ENCODE measurements around the gene CLCNKB.
"Not testable (repeated sequence)": the region's sequence is repeated elsewhere in the genome, so short reads cannot be mapped to it uniquely, and the experiment has no call there.

The CLCNKB gene

DNA sequence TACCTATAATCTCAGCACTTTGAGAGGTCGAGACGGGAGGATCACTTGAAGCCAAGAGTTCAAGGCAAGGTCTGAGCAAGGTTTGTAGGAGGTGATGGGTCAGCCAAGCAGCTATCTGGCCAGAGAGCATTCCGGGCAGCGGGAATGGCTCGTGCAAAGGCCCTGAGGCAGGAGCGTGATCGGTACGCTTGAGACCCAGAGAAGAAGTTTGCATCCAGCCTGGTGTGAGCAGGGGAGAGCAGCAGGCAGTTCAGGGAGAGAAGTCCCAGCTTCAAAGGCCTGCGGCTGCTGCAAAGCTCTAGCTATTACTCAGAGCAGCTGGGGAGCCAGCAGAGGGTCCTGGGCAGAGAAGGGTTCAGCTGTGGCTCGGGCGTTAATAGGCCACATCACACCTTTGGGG is 44.7 kb upstream of the CLCNKB start:
- no peaks in the 10 kb centered on the region for H3K27me3 ChIP-seq (ENCODE audit: insufficient read depth, low read depth, severe bottlenecking)
- H3K4me3 ChIP-seq (ENCODE audit: low read depth, low read length) = no peak overlapping the region
- no peak overlapping the region for H3K27ac ChIP-seq
- DNase-seq = no peak
- TF ChIP-seq CTCF (IDR thresholded peaks at IDR 0.05; ENCODE audit: low read depth, low read length) = no peak
- no peaks in the 10 kb centered on the region for H3K9me3 ChIP-seq (ENCODE audit: severe bottlenecking)
- no peaks in the 10 kb centered on the region for H3K36me3 ChIP-seq

GRCh38 chr1:16001274-16001673 is 42.3 kb upstream of the CLCNKB start:
- not testable (repeated sequence) for H3K27me3 ChIP-seq (ENCODE audit: insufficient read depth, low read depth, severe bottlenecking)

GRCh38 chr1:16005597-16005996 is 38.0 kb upstream of the CLCNKB start:
- Histone ChIP-seq H3K9me3 (ENCODE audit: severe bottlenecking) (no peaks in the 10 kb centered on the region), H3K27me3 (ENCODE audit: insufficient read depth, low read depth, severe bottlenecking) (no peaks in the 10 kb centered on the region), H3K27ac (no peak overlapping the region), H3K36me3 (no peaks in the 10 kb centered on the region), H3K4me3 (ENCODE audit: low read depth, low read length) (no peak overlapping the region)
- DNase-seq = no peak
- TF ChIP-seq CTCF (IDR thresholded peaks at IDR 0.05; ENCODE audit: low read depth, low read length) = no peak

More at GRCh38 chr1:16001274-16001673, 42.3 kb upstream of the CLCNKB start:
- not testable (repeated sequence) for H3K4me3 ChIP-seq (ENCODE audit: low read depth, low read length); H3K36me3 ChIP-seq; H3K9me3 ChIP-seq (ENCODE audit: severe bottlenecking); H3K27ac ChIP-seq; DNase-seq

- Histone ChIP-seq H3K27ac (no peak overlapping the region), H3K9me3 (ENCODE audit: severe bottlenecking) (no peaks in the 10 kb centered on the region), H3K27me3 (ENCODE audit: insufficient read depth, low read depth, severe bottlenecking) (no peaks in the 10 kb centered on the region), H3K36me3 (no peaks in the 10 kb centered on the region), H3K4me3 (ENCODE audit: low read depth, low read length) (no peak overlapping the region)
- TF ChIP-seq CTCF (IDR thresholded peaks at IDR 0.05; ENCODE audit: low read depth, low read length) = no peak
- DNase-seq = no peak
These were observed 37.6 kb upstream of the CLCNKB start for GRCh38 chr1:16006010-16006409.

GRCh38 chr1:16006552-16007485 is 36.8 kb upstream of the CLCNKB start:
- no peak for TF ChIP-seq CTCF (IDR thresholded peaks at IDR 0.05; ENCODE audit: low read depth, low read length)
- no peak for DNase-seq
- H3K4me3 ChIP-seq (ENCODE audit: low read depth, low read length) = no peak overlapping the region
- H3K9me3 ChIP-seq (ENCODE audit: severe bottlenecking) = no peaks in the 10 kb centered on the region
- H3K27ac ChIP-seq = no peak overlapping the region
- no peaks in the 10 kb centered on the region for H3K36me3 ChIP-seq
- H3K27me3 ChIP-seq (ENCODE audit: insufficient read depth, low read depth, severe bottlenecking) = no peaks in the 10 kb centered on the region

DNA sequence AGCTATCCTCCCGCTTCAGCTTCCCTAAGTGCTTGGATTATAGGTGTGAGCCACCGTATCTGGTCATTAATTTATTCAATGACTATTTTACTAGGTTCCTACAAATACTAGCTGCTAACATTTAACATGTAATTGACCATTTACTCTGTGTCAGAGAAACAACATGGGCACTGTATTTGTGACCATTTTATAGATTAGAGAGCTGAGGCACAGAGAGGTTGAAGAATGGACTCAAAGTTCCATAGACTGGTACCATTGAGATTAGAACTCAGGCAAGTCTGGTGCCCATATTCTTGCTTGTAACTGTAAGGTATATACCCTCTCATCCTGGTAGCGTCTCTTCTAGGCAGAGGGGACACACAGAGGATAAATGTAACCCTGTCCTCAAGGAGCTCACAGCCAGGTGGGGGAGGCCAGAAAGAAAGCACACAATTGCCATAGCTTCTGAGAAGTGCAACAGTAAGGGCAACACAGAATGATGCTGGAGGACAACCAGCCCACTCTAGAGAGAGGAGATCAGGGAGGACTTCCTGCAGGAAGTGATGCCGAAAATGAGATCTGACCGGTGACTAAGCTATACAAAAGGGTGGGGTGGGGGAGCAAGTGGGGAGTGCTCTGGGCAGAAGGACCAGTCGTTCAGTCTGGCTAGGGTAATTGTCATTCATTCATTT is 35.8 kb upstream of the CLCNKB start:
- no peak for DNase-seq
- Histone ChIP-seq H3K27ac (no peak overlapping the region), H3K4me3 (ENCODE audit: low read depth, low read length) (no peak overlapping the region), H3K9me3 (ENCODE audit: severe bottlenecking) (no peaks in the 10 kb centered on the region), H3K36me3 (no peaks in the 10 kb centered on the region), H3K27me3 (ENCODE audit: insufficient read depth, low read depth, severe bottlenecking) (no peaks in the 10 kb centered on the region)
- TF ChIP-seq CTCF (IDR thresholded peaks at IDR 0.05; ENCODE audit: low read depth, low read length) = no peak

Data from WERI-Rb-1 (cell line).